IPS-15b (cell line): ENCODE results near the gene IL31.
"Not testable (repeated sequence)": the region's sequence is repeated elsewhere in the genome, so short reads cannot be mapped to it uniquely, and the experiment has no call there.

ENCODE experiments used
- H3K27me3 ChIP-seq: one replicate; pipeline ENCODE4 v1.6.1; 2013; ENCODE audit warnings: low read length; ENCODE audit not compliant: control insufficient read depth, insufficient read depth
- H3K36me3 ChIP-seq: one replicate; pipeline ENCODE4 v1.6.1; 2013; ENCODE audit warnings: low read length; ENCODE audit not compliant: control insufficient read depth, insufficient read depth
- H3K4me1 ChIP-seq: one replicate; pipeline ENCODE4 v1.6.1; 2013; ENCODE audit warnings: mild to moderate bottlenecking, low read length; ENCODE audit not compliant: control insufficient read depth, insufficient read depth
- H3K4me3 ChIP-seq: one replicate; pipeline ENCODE4 v1.5.1; 2013; ENCODE audit warnings: low read depth, low read length
- H3K9ac ChIP-seq: one replicate; pipeline ENCODE4 v1.6.1; 2013; ENCODE audit warnings: low read depth, mild to moderate bottlenecking, low read length
- H3K9me3 ChIP-seq: one replicate; pipeline ENCODE4 v1.6.1; 2013; ENCODE audit warnings: mild to moderate bottlenecking, low read length; ENCODE audit not compliant: control insufficient read depth, insufficient read depth

Gene IL31

DNA sequence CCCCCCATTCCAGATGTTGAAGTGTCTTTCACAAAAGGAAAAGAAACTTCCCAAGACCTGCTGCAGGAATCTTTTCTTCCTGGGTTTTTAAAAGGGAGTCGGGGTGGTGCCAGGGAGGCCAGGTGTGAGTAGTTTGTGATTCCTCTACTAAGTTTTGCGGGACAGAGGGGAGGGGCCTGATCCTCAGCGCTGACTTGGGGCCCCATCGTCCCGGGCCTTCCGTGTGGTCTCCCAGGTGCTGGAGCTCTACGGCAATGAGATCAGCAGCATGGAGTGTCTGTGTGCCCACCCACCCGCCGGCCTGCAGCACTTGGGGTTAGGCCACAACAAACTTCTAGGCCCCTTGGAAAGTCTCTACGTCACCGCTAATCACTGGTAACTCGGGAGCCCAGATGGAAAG lies 13.4 kb upstream of the IL31 start:
- H3K4me1 ChIP-seq, result peaks cover 2% of the 10 kb centered on the region
- H3K27me3 ChIP-seq, result peaks cover 4% of the 10 kb centered on the region
- H3K36me3 ChIP-seq, result no peaks in the 10 kb centered on the region
- H3K9ac ChIP-seq, result no peak overlapping the region
- H3K4me3 ChIP-seq, result no peak overlapping the region
- H3K9me3 ChIP-seq, result no peaks in the 10 kb centered on the region

DNA sequence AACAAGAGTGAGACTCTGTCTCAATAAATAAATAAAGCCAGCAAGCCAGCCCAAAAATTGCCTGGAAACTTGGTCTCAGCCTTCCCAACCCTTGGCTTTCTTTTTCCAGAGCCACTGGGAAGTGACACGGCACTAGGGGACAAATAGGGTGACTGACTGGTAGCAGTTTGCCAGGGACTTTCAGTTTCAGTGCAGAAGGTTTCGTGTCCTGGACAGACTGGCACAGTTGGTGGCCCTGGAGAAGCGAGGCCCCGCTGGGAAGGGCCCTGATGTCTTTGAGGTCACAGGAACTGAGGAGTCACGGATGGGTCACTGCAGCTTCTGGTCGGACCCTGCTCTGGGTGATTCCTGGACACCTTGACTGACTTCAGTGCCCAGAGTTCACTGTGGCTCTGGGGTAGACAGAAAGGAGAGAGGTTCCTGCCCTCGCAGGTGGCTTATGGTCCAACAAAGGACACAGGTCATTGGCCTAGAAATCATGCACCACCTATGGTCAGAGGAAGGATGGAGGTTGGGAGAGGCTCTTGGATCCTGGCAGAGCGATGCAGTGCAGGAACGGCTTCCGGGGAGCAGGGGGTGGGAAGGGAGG lies 11.6 kb upstream of the IL31 start:
- no peak overlapping the region for H3K9ac ChIP-seq

DNA sequence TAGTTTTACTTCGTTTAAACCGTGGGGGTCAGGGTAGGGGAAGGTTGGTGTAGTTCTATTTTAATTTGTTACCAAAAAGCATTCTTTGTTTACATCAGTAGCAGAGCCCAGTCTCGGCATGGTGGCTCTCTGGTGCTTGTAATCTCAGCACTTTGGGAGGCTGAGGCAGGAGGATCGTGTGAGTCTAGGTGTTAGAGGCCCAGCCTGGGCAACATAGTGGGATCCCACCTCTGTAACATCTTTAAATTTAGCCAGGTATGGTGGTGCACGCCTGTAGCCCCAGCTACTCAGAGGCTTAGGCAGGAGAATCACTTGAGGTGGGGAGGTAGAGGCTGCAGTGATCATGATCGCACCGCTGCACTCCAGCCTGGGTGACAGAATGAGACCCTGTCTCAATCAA lies 11.1 kb upstream of the IL31 start:
- Histone ChIP-seq H3K4me3 (no peak overlapping the region), H3K4me1 (peaks cover 2% of the 10 kb centered on the region), H3K27me3 (peaks cover 4% of the 10 kb centered on the region), H3K36me3 (no peaks in the 10 kb centered on the region), H3K9me3 (no peaks in the 10 kb centered on the region), H3K9ac (no peak overlapping the region)

More for the DNA sequence above, 11.6 kb upstream of the IL31 start:
- Histone ChIP-seq H3K4me1 (peaks cover 2% of the 10 kb centered on the region), H3K27me3 (peaks cover 4% of the 10 kb centered on the region), H3K9me3 (no peaks in the 10 kb centered on the region), H3K4me3 (no peak overlapping the region), H3K36me3 (no peaks in the 10 kb centered on the region)

DNA sequence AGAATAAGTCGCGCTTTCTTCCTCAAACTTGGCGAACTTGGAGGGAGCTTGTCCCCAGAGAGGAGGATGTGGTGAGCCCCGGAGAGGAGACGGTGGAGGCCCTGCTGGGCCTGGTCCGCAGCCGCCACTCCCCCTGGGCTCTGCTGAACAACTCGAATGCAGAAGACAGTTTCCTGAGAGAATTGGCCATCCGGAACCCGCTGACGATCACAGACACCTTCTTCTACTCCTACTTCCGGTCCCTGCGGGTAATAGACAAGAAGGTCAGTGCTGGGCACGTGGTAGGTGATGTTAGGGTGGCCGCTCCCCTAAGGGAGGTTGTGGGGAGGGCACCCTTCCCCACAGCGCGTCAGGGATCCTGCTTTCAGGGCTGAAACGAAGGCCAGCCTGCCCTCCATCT lies 10.5 kb upstream of the IL31 start:
- no peaks in the 10 kb centered on the region for H3K9me3 ChIP-seq
- H3K36me3 ChIP-seq, result no peaks in the 10 kb centered on the region
- H3K4me3 ChIP-seq, result no peak overlapping the region
- peaks cover 4% of the 10 kb centered on the region for H3K27me3 ChIP-seq
- H3K9ac ChIP-seq, result no peak overlapping the region
- peaks cover 2% of the 10 kb centered on the region for H3K4me1 ChIP-seq

DNA sequence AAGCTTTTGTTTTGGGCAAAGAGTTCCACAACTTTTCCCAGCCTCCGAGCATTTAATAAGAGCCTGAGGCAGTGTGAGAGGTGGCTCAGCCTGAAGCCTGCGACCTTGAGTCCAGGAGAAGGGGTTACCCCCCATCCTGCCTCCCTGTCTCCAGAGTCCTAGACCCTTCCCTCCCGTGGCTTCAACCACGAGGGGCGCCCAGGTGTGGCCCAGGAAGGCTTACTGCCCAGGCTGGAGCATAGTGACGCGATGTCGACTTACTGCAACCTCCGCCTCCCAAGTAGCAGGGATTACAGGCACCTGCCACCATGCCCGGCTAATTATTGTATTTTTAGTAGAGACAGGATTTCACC lies 9.5 kb upstream of the IL31 start:
- H3K4me3 ChIP-seq, result peak overlapping the region; percentile 50
- H3K9me3 ChIP-seq, result no peaks in the 10 kb centered on the region
- no peaks in the 10 kb centered on the region for H3K36me3 ChIP-seq
- H3K9ac ChIP-seq, result no peak overlapping the region
- peaks cover 4% of the 10 kb centered on the region for H3K27me3 ChIP-seq
- H3K4me1 ChIP-seq, result peaks cover 2% of the 10 kb centered on the region

DNA sequence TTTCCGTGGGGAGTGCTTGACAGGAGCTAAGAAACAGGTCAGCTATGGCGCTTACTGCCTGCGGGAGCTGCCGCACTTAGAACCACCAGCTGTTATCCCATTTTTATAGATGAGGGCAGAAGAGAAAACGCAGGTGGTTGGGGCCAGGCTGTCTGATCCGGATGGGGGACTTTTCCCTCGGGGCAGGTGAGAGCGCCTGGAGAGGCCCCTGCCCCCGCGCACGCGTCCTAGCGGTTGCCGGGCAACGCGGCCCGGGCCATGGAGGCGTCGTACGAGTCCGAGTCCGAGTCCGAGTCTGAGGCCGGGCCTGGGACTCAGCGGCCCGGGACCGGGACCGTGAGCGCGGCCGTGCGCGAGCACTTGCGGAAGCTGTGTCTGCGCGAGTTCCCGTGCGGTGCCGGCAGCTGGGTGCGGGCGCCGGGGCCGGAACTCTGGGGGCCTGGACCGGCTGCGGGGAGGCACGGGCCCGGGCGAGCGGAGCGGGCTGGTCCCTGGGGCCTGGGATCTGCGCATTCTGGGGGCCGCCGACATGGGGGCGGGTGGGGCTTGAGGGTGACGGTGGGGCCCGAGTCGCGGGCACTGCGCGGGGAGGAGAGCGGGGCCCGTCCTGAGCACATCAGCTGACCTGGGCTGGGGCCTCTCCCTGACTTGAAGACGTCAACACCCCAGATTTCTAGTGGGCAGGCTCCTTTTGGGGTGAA lies 9.0 kb upstream of the IL31 start, which contains the start of gene LRRC43:
TSS of gene LRRC43 (plus strand) at position 237 of the 701 bp plus-strand sequence. CDS start at position 259, 22 bp downstream.
- Histone ChIP-seq H3K4me1 (peaks cover 2% of the 10 kb centered on the region), H3K27me3 (peaks cover 4% of the 10 kb centered on the region), H3K36me3 (no peaks in the 10 kb centered on the region), H3K9ac (no peak within 1 kb of the TSS), H3K9me3 (no peaks in the 10 kb centered on the region), H3K4me3 (peak within 1 kb of the TSS; percentile 50)

DNA sequence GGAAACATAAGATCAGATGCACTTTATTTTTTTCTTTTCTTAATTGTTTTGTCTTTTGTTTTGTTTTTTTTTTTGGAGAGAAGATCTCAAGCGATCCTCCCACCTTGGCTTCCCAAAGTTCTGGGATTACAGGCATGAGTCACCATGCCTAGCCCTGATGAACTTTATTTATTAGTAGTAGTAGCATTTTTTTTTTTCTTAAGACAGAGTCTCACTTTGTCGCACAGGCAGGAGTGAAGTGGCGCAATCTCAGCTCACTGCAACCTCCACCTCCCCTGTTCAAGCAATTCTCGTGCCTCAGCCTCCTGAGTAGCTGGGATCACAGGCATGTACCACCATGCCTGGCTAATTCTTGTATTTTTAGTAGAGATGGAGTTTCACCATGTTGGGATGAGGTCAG lies 2.5 kb upstream of the IL31 start:
- not testable (repeated sequence) for H3K9me3 ChIP-seq, H3K9ac ChIP-seq, H3K36me3 ChIP-seq, H3K27me3 ChIP-seq, H3K4me1 ChIP-seq, H3K4me3 ChIP-seq

DNA sequence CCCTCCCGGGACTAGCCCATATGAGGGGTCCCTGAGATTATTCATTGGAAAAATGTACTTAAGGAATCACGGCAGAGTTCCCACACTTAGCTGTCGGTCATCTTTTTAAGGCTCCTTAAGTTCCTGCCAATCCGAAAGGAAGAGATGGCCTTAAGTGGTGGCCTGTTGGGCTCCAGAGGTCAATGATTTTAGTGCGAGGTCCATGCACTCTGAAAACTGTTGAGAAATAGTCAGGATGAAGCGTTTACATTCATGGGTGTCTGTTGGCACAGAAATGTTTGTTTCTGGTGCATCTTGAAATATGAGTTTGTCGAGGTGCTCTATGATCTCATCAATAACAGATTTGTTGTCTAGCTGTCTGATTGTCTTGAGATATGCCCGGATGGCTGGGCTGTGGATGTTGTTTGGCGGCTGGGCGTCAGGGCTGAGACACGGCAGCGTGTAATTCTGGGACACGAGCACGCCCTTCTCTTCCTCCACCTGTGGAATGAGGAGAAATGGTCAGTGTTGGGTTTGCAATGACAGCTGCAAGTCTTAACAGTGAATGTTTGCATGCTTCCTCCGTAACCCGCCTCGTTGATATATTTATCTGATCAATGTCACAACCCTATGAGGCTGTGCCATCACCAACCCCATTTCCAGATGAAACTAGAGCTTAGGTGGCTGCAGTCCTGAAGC lies 1.6 kb downstream of the IL31 start:
- Histone ChIP-seq H3K36me3 (no peaks in the 10 kb centered on the region), H3K9me3 (no peaks in the 10 kb centered on the region), H3K9ac (no peak overlapping the region), H3K27me3 (no peaks in the 10 kb centered on the region), H3K4me1 (no peaks in the 10 kb centered on the region), H3K4me3 (no peak overlapping the region)

DNA sequence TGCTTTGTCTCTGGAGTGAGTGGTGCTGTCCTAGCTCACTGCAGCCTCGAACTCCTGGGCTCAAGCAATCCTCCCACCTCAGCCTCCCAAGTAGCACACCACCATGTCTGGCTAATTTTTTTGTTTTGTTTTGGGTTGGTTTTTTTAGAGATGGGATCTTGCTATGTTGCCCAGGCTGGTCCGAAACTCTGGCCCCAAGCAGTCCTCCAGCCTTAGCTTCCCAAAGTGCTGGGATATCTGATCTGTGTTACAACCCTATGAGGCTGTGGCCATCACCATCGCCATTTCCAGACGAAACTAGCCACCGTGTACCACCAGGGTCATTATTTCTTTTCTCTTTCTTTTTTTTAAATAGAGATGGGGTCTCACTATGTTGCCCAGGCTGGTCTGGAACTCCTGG lies 2.6 kb downstream of the IL31 start:
- no peaks in the 10 kb centered on the region for H3K4me1 ChIP-seq
- H3K9me3 ChIP-seq, result no peaks in the 10 kb centered on the region
- H3K4me3 ChIP-seq, result no peak overlapping the region
- H3K36me3 ChIP-seq, result no peaks in the 10 kb centered on the region
- H3K9ac ChIP-seq, result no peak overlapping the region
- H3K27me3 ChIP-seq, result no peaks in the 10 kb centered on the region

DNA sequence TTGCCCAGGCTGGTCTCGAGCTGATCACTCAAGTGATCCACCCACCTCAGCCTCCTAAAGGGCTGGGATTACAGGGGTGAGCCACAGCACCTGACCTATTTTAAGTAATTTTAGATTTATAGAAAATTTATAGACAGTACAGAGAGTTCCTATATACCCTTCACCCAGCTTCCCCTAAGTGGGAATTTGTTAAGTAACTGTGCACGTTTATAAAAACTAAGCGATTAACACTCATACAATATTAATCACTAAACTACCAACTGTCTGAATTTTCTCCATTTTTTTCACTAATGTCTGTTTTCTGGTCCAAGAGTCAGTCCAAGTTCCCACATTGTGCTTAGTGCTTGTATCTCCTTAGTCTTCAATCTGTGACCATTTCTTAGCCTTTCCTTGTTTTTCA lies 5.5 kb downstream of the IL31 start:
- no peak overlapping the region for H3K4me3 ChIP-seq
- H3K36me3 ChIP-seq, result no peaks in the 10 kb centered on the region
- no peaks in the 10 kb centered on the region for H3K27me3 ChIP-seq
- H3K4me1 ChIP-seq, result no peaks in the 10 kb centered on the region
- H3K9me3 ChIP-seq, result no peaks in the 10 kb centered on the region
- H3K9ac ChIP-seq, result no peak overlapping the region

DNA sequence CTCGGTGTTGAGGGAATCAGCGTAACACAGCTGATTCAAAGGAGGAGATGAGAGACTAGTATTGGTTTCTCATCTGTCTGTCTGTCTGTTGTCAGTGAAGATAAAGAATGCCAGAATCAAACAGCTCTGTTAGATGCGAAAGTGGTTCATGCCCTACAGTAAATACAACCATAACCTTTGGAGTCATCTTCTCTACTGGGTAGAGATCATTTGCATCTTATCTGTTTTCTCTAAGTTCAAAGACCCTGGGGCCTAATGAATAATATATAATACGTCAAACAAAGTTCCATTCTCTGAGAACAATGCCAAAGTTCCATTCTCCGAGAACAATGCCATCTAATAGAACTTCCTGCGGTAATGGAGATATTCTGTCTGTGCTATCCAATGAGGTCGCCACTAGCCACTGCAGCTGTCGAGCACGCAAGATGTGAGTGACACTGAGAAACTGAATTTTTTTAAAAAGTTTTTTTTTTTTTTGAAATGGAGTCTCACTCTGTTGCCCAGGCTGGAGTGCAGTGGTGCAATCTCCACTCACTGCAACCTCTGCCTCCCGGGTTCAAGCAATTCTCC lies 6.6 kb downstream of the IL31 start:
- Histone ChIP-seq H3K27me3 (no peaks in the 10 kb centered on the region), H3K9ac (no peak overlapping the region), H3K9me3 (no peaks in the 10 kb centered on the region), H3K36me3 (no peaks in the 10 kb centered on the region), H3K4me3 (no peak overlapping the region), H3K4me1 (no peaks in the 10 kb centered on the region)
